K562 (cell line): Measurements from ENCODE around the gene RHOF. TPM values are rescaled to one million over a fixed set of nuclear protein-coding genes. Genes with fewer than 3 reads are reported as not detected.

Source experiments
- BRD4 ChIP-seq: fragments of 200-600 bp; sonication (generic); IDR thresholded peaks from 2 replicates; pipeline ENCODE4 v1.6.1; 2017; ENCODE audit warnings: inconsistent platforms
- CEBPG ChIP-seq, 3 experiments: fragments of 200-800 bp in 1 of 3; sonication (Bioruptor generic) in 1 of 3; sonication (generic) in 1 of 3; formaldehyde crosslinking in 1 of 3; IDR thresholded peaks in 2 of 3; conservative IDR thresholded peaks in 1 of 3; 2 replicates each; pipeline versions ENCODE4 v1.6.1 to v1.8.0; 2016 to 2022; ENCODE audit warnings: missing compliant biosample characterization in 2 of 3, missing genetic modification characterization in 2 of 3, mild to moderate bottlenecking in 1 of 3, missing genetic modification reagents in 1 of 3
- EGR1 ChIP-seq: fragments of 450-650 bp; conservative IDR thresholded peaks from 2 replicates; pipeline ENCODE4 v1.6.1; 2017; ENCODE audit warnings: mild to moderate bottlenecking
- FOXA1 ChIP-seq: fragments of 450-650 bp; IDR thresholded peaks from 2 replicates; pipeline ENCODE4 v1.6.1; 2016; ENCODE audit warnings: mild to moderate bottlenecking, borderline replicate concordance
- GTF2A2 ChIP-seq: IDR thresholded peaks from 2 replicates; pipeline ENCODE4 v1.6.1; 2016; ENCODE audit warnings: mild to moderate bottlenecking, missing genetic modification characterization, missing compliant biosample characterization
- HCFC1 ChIP-seq: IDR thresholded peaks from 2 replicates; pipeline ENCODE4 v1.6.1; 2012; ENCODE audit warnings: low read depth, low read length, improper control_type of control experiment
- HNRNPH1 ChIP-seq: fragments of 200-400 bp; formaldehyde crosslinking; optimal IDR thresholded peaks from 2 replicates; pipeline ENCODE3; 2017; ENCODE audit warnings: low read depth, mild to moderate bottlenecking, low read length, moderate library complexity
- MLLT1 ChIP-seq, 2 experiments: fragments of 450-650 bp; IDR thresholded peaks; 2 replicates each; pipeline ENCODE4 v1.6.1; 2016
- NELFE ChIP-seq: IDR thresholded peaks from 2 replicates; pipeline ENCODE4 v1.6.1; 2011; ENCODE audit warnings: mild to moderate bottlenecking; ENCODE audit not compliant: insufficient read depth, insufficient read length
- NFRKB ChIP-seq: fragments of 450-650 bp; IDR thresholded peaks from 2 replicates; pipeline ENCODE4 v1.6.1; 2016; ENCODE audit warnings: low read depth
- NR2C2 ChIP-seq, 2 experiments: fragments of 200-800 bp in 1 of 2; sonication (Bioruptor generic) in 1 of 2; sonication (generic) in 1 of 2; formaldehyde crosslinking in 1 of 2; IDR thresholded peaks; 2 replicates each; pipeline versions ENCODE4 v1.6.1 to v1.8.0; 2016 to 2022; ENCODE audit warnings: mild to moderate bottlenecking in 1 of 2, missing compliant biosample characterization in 1 of 2, missing genetic modification characterization in 1 of 2, missing genetic modification reagents in 1 of 2
- PBX2 ChIP-seq, 2 experiments: IDR thresholded peaks in 1 of 2; conservative IDR thresholded peaks in 1 of 2; 2 replicates each; pipeline ENCODE4 v1.6.1; 2016; ENCODE audit warnings: low read depth in 2 of 2, mild to moderate bottlenecking in 1 of 2, missing compliant biosample characterization in 1 of 2, missing genetic modification characterization in 1 of 2, moderate library complexity in 1 of 2
- PHB2 ChIP-seq: fragments of 450-650 bp; IDR thresholded peaks from 2 replicates; pipeline ENCODE4 v1.6.1; 2017; ENCODE audit warnings: low read depth
- RBM14 ChIP-seq: fragments of 200-400 bp; formaldehyde crosslinking; IDR thresholded peaks from 2 replicates; pipeline ENCODE4 v1.6.1; 2018; ENCODE audit warnings: low read depth, mild to moderate bottlenecking, low read length, moderate library complexity, borderline replicate concordance; ENCODE audit not compliant: insufficient read depth
- TFAM ChIP-seq: fragments of 250-450 bp; sonication (Bioruptor Pico); conservative IDR thresholded peaks from 2 replicates; pipeline ENCODE4 v1.5.0; 2021; ENCODE audit warnings: mild to moderate bottlenecking, moderate library complexity
- ZBTB1 ChIP-seq: sonication (generic); formaldehyde crosslinking; IDR thresholded peaks from 2 replicates; pipeline ENCODE4 v1.8.1; 2023; ENCODE audit warnings: missing genetic modification reagents, low read depth, mild to moderate bottlenecking, borderline replicate concordance
- ZFP30 ChIP-seq: fragments of 250-450 bp; sonication (Bioruptor Pico); IDR thresholded peaks from 2 replicates; pipeline ENCODE4 v1.8.0; 2022; ENCODE audit warnings: moderate library complexity, mild to moderate bottlenecking, inconsistent platforms, borderline replicate concordance
- ZFPM2 ChIP-seq: fragments of 250-450 bp; sonication (Bioruptor Pico); IDR thresholded peaks from 2 replicates; pipeline ENCODE4 v1.5.1; 2022; ENCODE audit warnings: mild to moderate bottlenecking
- ZNF24 ChIP-seq: fragments of 450-650 bp; IDR thresholded peaks from 2 replicates; pipeline ENCODE4 v1.6.1; 2016
- ZNF274 ChIP-seq: IDR thresholded peaks from 2 replicates; pipeline ENCODE4 v1.6.1; 2011; ENCODE audit warnings: low read depth, mild to moderate bottlenecking, low read length, moderate library complexity, borderline replicate concordance
- ZNF586 ChIP-seq: fragments of 450-650 bp; formaldehyde crosslinking; conservative IDR thresholded peaks from 2 replicates; pipeline ENCODE4 v1.4.0; 2020; ENCODE audit warnings: mild to moderate bottlenecking, moderate library complexity
- ZNF655 ChIP-seq: fragments of 250-450 bp; sonication (Bioruptor Pico); IDR thresholded peaks from 2 replicates; pipeline ENCODE4 v1.5.0; 2021
- polyA plus RNA-seq, 8 experiments: library from polyadenylated mRNA; depleted of rRNA in 4 of 8; stranded (reverse) in 5 of 8; unstranded in 3 of 8; fragments of >200 nt; fragmentation: Nextera tagmentation in 2 of 8; fragmentation: Illumina TruSeq in 1 of 8; extraction: Ambion mirVana in 2 of 8; extraction: Trizol in 1 of 8; gene quantifications; 2 replicates each; pipeline versions ENCODE4 v1.2.1 to v1.2.3, GENCODE V29; 2011 to 2014; ENCODE audit warnings: inconsistent platforms in 1 of 8, missing spikeins in 1 of 8
- total RNA-seq, 7 experiments: library from RNA; depleted of rRNA in 6 of 7; stranded (reverse); fragments of >200 nt in 6 of 7; fragmentation: Illumina TruSeq in 2 of 7; extraction: Trizol in 2 of 7; gene quantifications; 2 replicates each; pipeline versions ENCODE4 v1.2.1 to v1.2.3, GENCODE V29; 2011 to 2021; ENCODE audit warnings: low replicate concordance in 1 of 7

The RHOF gene
- total and polyA plus RNA-seq, 9 of the 15 experiments (the other 6 are each of a cell fraction or from before 2014, with no cell fraction given), result 0.13 to 10.1 (median 4.0) TPM

GRCh38 chr12:121799156-121799841 lies 5.8 kb upstream of the RHOF start (continued):
- peak; percentile 80 for TF ChIP-seq PBX2 (CRISPR knock-in tag; IDR thresholded peaks at IDR 0.05; ENCODE audit: low read depth)
- TF ChIP-seq PBX2 (tag; conservative IDR thresholded peaks at IDR 0.05; ENCODE audit: low read depth), result peak; percentile 90
- TF ChIP-seq TFAM (CRISPR knock-in tag), result no peak
- TF ChIP-seq ZNF24, result no peak
- no peak for TF ChIP-seq RBM14
- TF ChIP-seq BRD4, result no peak
- TF ChIP-seq FOXA1, result no peak
- peak; percentile 61 for TF ChIP-seq CEBPG (CRISPR knock-in tag; IDR thresholded peaks at IDR 0.05)
- peak in 1 of 2 experiments; percentile 54; a peak in 1 of 4 replicates for TF ChIP-seq CEBPG (tag; conservative IDR thresholded peaks at IDR 0.05 in 1 of 2, IDR thresholded peaks at IDR 0.05 in 1 of 2)
- no peak for TF ChIP-seq ZNF586
- TF ChIP-seq NELFE, result no peak
- TF ChIP-seq HCFC1, result peak; percentile 6; the same call in 1 of the 2 replicates
- TF ChIP-seq ZNF274, result no peak
- no peak for TF ChIP-seq NR2C2 (CRISPR knock-in tag; IDR thresholded peaks at IDR 0.05)
- no peak for TF ChIP-seq NR2C2 (tag; IDR thresholded peaks at IDR 0.05)
- TF ChIP-seq ZFPM2, result no peak
- TF ChIP-seq PHB2, result no peak
- no peak for TF ChIP-seq ZNF655 (CRISPR knock-in tag)
- no peak for TF ChIP-seq GTF2A2 (tag)
- TF ChIP-seq ZFP30 (CRISPR knock-in tag), result no peak
- TF ChIP-seq MLLT1 (IDR thresholded peaks at IDR 0.05), result no peak
- TF ChIP-seq EGR1, result peak; percentile 91
- TF ChIP-seq NFRKB, result no peak; the same call in 1 of the 2 replicates
- TF ChIP-seq HNRNPH1, result no peak
- TF ChIP-seq ZBTB1 (CRISPR knock-in tag), result no peak
